Left lung (tissue), 10 donors: ENCODE results near the gene PSMA6. TPM values are rescaled to one million over a fixed set of nuclear protein-coding genes. Genes with fewer than 3 reads are reported as not detected.

Experiments used
- ATAC-seq: fragments of 200-7000 bp; cut with Tn5 transposase; one replicate; pipeline ENCODE4 v1.9.1; 2020; ENCODE audit warnings: moderate library complexity
- DNase-seq, 4 donors: peaks; one replicate each; pipeline ENCODE4 v3.0.0-alpha.2; 2013 to 2020
- H3K27ac ChIP-seq, 2 donors: fragments of 200-600 bp; sonication (generic) in 1 of 2; one replicate each; pipeline versions ENCODE4 v1.5.0 to v1.8.0; 2020 to 2021
- H3K27me3 ChIP-seq, 2 donors: fragments of 200-600 bp; sonication (generic) in 1 of 2; one replicate each; pipeline versions ENCODE4 v1.5.0 to v1.8.0; 2020 to 2021
- H3K36me3 ChIP-seq, 2 donors: fragments of 200-600 bp; sonication (generic) in 1 of 2; one replicate each; pipeline versions ENCODE4 v1.5.0 to v1.8.0; 2020 to 2021
- H3K4me1 ChIP-seq, 2 donors: fragments of 200-600 bp; one replicate each; pipeline ENCODE4 v1.8.0; 2021
- H3K4me3 ChIP-seq, 2 donors: fragments of 200-600 bp; sonication (generic) in 1 of 2; one replicate each; pipeline versions ENCODE4 v1.5.0 to v1.8.0; 2020 to 2021; ENCODE audit warnings: mild to moderate bottlenecking in 1 of 2
- H3K9me3 ChIP-seq, 2 donors: fragments of 200-600 bp; sonication (generic) in 1 of 2; one replicate each; pipeline versions ENCODE4 v1.5.0 to v1.8.0; 2020 to 2021
- intact Hi-C, 2 donors: fragments of 100-400 bp; cut with DNase I; formaldehyde crosslinking; loops; one replicate each; pipeline versions ENCODE4 v1.11.2 to v1.14.2; 2022
- polyA plus RNA-seq, 6 donors: library from polyadenylated mRNA; unstranded; fragments of 120-200 nt; gene quantifications; one replicate each; pipeline ENCODE4 v1.2.1, GENCODE V29; 2013; ENCODE audit not compliant: insufficient read length in 6 of 6
- total RNA-seq, 2 donors: library from RNA; stranded (reverse); fragmentation: NEBNext Ultra II Directional; extraction: Animal tissue kit (Norgen Biotek cat#: 25700); gene quantifications; one replicate each; pipeline ENCODE4 v1.2.1, GENCODE V29; 2021
- TF ChIP-seq, protein P1 (sequence below), 2 donors: fragments of 200-600 bp; sonication (generic) in 1 of 2; IDR thresholded peaks; one replicate each; pipeline versions ENCODE4 v1.5.0 to v1.8.0; 2021; ENCODE audit warnings: antibody characterized with exemption in 2 of 2
- donor health status: DM: no; HTN: yes; CAD: no.
- donor health status: DM: no; HTN: no; CAD: no.

Gene PSMA6
- total and polyA plus RNA-seq, 8 donors = 139 to 258 (median 163) TPM

DNA sequence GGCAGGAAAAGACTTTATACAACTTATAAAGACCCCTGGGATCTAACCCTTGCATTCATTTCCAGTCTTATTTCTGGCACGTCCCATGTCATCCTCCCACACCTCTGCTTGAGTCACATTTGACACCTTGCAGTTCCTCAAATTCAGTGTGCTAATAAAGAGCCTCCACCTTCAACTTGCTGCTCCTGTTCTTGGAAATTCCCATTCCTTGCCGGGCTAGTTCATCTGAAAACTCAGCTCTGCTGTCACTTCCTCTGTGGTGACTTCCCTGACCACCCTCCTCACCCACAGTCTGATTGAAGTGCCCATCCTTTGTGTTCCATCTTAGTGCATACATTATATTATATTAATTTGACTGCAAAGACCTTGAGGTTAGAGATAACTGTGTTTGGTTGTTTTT, 37.4 kb upstream of the PSMA6 start:
- Histone ChIP-seq H3K27me3 (no peaks in the 10 kb centered on the region), H3K9me3 (no peaks in the 10 kb centered on the region), H3K36me3 (no peaks in the 10 kb centered on the region), H3K4me1 (peaks cover 0 to 11% of the 10 kb centered on the region in 2 donors), H3K27ac (no peak overlapping the region), H3K4me3 (no peak overlapping the region)
- intact Hi-C loops = no loop called here
- no peak for DNase-seq
- TF ChIP-seq, protein P1, sequence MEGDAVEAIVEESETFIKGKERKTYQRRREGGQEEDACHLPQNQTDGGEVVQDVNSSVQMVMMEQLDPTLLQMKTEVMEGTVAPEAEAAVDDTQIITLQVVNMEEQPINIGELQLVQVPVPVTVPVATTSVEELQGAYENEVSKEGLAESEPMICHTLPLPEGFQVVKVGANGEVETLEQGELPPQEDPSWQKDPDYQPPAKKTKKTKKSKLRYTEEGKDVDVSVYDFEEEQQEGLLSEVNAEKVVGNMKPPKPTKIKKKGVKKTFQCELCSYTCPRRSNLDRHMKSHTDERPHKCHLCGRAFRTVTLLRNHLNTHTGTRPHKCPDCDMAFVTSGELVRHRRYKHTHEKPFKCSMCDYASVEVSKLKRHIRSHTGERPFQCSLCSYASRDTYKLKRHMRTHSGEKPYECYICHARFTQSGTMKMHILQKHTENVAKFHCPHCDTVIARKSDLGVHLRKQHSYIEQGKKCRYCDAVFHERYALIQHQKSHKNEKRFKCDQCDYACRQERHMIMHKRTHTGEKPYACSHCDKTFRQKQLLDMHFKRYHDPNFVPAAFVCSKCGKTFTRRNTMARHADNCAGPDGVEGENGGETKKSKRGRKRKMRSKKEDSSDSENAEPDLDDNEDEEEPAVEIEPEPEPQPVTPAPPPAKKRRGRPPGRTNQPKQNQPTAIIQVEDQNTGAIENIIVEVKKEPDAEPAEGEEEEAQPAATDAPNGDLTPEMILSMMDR (IDR thresholded peaks at IDR 0.05) = no peak
- no peak for ATAC-seq

DNA sequence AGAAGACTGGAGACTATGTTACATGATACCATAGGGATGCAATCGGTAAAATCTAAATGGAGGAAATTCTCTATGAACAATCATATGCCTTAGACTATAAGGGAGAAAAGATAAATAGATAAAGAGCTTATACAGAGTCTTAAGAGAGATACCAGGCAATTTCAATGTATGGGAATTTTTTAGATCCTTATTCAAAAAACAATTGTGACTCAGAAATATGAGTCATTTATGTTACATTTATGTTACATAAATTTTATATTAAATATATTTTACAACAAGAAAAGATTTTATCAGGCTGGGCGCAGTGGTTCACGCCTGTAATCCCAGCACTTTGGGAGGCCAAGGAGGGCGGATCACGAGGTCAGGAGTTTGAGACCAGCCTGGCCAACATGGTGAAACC, 36.5 kb upstream of the PSMA6 start:
- no peak overlapping the region for H3K4me3 ChIP-seq
- DNase-seq = no peak
- H3K27me3 ChIP-seq = no peaks in the 10 kb centered on the region
- no peak overlapping the region for H3K27ac ChIP-seq
- ATAC-seq = no peak
- no peaks in the 10 kb centered on the region for H3K36me3 ChIP-seq
- H3K4me1 ChIP-seq = peaks cover 0 to 9% of the 10 kb centered on the region in 2 donors
- intact Hi-C loops = no loop called here
- TF ChIP-seq, protein P1 (IDR thresholded peaks at IDR 0.05) = no peak
- H3K9me3 ChIP-seq = peaks cover 0 to 1% of the 10 kb centered on the region in 2 donors

DNA sequence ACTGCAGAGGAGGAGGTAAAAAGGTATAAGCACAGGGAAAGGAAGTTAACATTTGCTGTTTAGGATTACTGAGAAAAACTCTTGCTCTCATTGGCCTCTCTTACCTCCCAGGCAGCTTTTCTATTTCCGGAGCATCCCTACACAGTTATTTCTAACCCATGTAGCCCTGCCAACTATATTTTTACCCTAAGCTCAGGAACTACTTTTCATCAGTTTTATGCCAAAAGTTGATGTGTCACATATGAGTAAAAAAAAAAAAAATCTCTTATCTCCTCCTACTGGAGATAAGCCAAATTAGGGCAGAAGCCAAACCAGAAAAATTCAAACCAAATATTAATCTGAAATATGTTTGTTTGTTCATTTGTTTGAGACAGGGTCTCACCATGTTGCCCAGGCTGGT, 34.4 kb upstream of the PSMA6 start:
- TF ChIP-seq, protein P1 (IDR thresholded peaks at IDR 0.05) = no peak
- ATAC-seq (no peak), DNase-seq (no peak)

DNA sequence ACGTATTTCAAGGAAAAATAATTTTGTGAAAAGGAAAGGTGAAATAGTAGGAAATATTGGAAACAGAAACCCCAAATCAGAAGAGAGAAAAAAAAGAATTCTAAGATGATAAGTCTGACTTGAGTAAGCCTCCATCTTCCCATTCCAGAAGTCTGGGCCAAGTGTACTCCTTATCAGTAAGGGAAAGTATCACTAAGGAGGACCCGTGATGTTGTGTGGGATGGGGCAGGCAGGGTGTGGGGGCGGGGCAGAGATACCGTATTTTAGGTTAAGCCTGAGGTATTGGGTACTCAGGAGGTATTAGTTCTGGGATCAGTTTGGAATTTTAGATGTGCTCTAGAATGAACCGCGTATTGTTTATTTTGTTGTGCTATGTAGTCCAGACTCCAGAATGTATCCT, 33.8 kb upstream of the PSMA6 start:
- TF ChIP-seq, protein P1 (IDR thresholded peaks at IDR 0.05) = no peak
- intact Hi-C loops = no loop called here
- ATAC-seq (no peak), DNase-seq (no peak)
- Histone ChIP-seq H3K9me3 (peaks cover 0 to 3% of the 10 kb centered on the region in 2 donors), H3K27me3 (no peaks in the 10 kb centered on the region), H3K27ac (no peak overlapping the region), H3K4me1 (peaks cover 0 to 9% of the 10 kb centered on the region in 2 donors), H3K36me3 (no peaks in the 10 kb centered on the region), H3K4me3 (no peak overlapping the region)

More for the DNA sequence above, 34.4 kb upstream of the PSMA6 start:
- Histone ChIP-seq H3K9me3 (peaks cover 0 to 3% of the 10 kb centered on the region in 2 donors), H3K36me3 (no peaks in the 10 kb centered on the region), H3K4me1 (peaks cover 0 to 9% of the 10 kb centered on the region in 2 donors), H3K27ac (no peak overlapping the region), H3K4me3 (no peak overlapping the region), H3K27me3 (no peaks in the 10 kb centered on the region)
- intact Hi-C loops = no loop called here

DNA sequence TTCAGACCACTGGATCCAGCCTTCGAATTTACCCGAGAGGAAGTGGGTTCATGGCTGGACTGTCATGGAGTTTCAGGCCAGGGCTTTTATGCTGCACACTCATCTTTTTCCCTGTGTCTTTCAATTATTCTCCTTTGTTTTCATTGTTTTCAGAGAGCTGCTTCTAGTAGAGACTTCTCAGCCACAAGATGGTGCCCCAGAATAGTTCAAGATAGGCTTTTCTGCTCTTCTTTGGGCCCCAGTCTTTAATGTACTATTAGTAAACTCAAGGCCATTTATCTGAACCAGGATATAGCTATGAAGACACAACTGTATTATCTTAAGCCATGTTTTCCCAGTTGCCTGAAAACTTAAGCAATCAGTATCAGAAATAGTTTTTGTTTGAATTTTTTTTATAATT, 30.4 kb upstream of the PSMA6 start:
- ATAC-seq (peak; percentile 25), DNase-seq (peak in 1 of 4 donors; percentile 8)
- intact Hi-C loops = no loop called here
- Histone ChIP-seq H3K27ac (no peak overlapping the region), H3K27me3 (no peaks in the 10 kb centered on the region), H3K36me3 (peaks cover 0 to 4% of the 10 kb centered on the region in 2 donors), H3K9me3 (peaks cover 0 to 3% of the 10 kb centered on the region in 2 donors), H3K4me3 (no peak overlapping the region), H3K4me1 (no peaks in the 10 kb centered on the region)
- TF ChIP-seq, protein P1 (IDR thresholded peaks at IDR 0.05) = peak in 1 of 2 donors; percentile 8
